ENCODE results near the gene SNX32. TPM values are rescaled to one million over a fixed set of nuclear protein-coding genes. Genes with fewer than 3 reads are reported as not detected.

The SNX32 gene
- total and polyA plus RNA-seq, 2 of the 13 experiments (the other 11 are each of a cell fraction or from before 2014, with no cell fraction given), result 0.09 to 0.34 TPM

GRCh38 chr11:65891219-65892136 lies 57.7 kb downstream of the SNX32 start (continued):
- TF ChIP-seq ZHX2 (IDR thresholded peaks at IDR 0.05; ENCODE audit: low read depth) (no peak), ZHX2 (CRISPR knock-in tag; IDR thresholded peaks at IDR 0.05; ENCODE audit: borderline replicate concordance) (0 out of 2 replicates have a peak, but pooled peaks have one; percentile 17), SMAD1 (CRISPR knock-in tag; IDR thresholded peaks at IDR 0.05; ENCODE audit: borderline replicate concordance, low read depth) (no peak), MAX (IDR thresholded peaks at IDR 0.05) (peak; percentile 48; the same call in 1 of the 2 replicates), ZNF205 (CRISPR knock-in tag; IDR thresholded peaks at IDR 0.05) (peak; percentile 34), TBX2 (CRISPR knock-in tag; IDR thresholded peaks at IDR 0.05; ENCODE audit: borderline replicate concordance) (no peak; the same call in 1 of the 2 replicates), REST (IDR thresholded peaks at IDR 0.05; ENCODE audit: borderline replicate concordance in 1 of 2, low read depth in 1 of 2, low read length in 2 of 2) (0 out of 4 replicates have a peak, but pooled peaks of 1 of the 2 experiments have one; percentile 16), CERS6 (CRISPR knock-in tag; IDR thresholded peaks at IDR 0.05) (no peak), PRMT3 (CRISPR knock-in tag; IDR thresholded peaks at IDR 0.05; ENCODE audit: borderline replicate concordance, low read depth) (no peak), ZNF530 (CRISPR knock-in tag; IDR thresholded peaks at IDR 0.05; ENCODE audit: low read depth) (no peak), RFXANK (CRISPR knock-in tag; IDR thresholded peaks at IDR 0.05) (0 out of 2 replicates have a peak, but pooled peaks have one; percentile 49), RBM22 (optimal IDR thresholded peaks at IDR 0.05; ENCODE audit: low read length) (peak; percentile 82), KMT2B (CRISPR knock-in tag; IDR thresholded peaks at IDR 0.05) (no peak), ZNF414 (CRISPR knock-in tag; IDR thresholded peaks at IDR 0.05) (no peak), ZSCAN31 (CRISPR knock-in tag; IDR thresholded peaks at IDR 0.05; ENCODE audit: low read depth) (peak; percentile 29; the same call in 1 of the 2 replicates), KAT8 (CRISPR knock-in tag; IDR thresholded peaks at IDR 0.05) (peak; percentile 49)
